GM12801 (cell line): ENCODE data around the gene EMILIN3.

ENCODE experiments used
- CTCF ChIP-seq: IDR thresholded peaks from one replicate; pipeline ENCODE4 v1.5.1; 2011; ENCODE audit warnings: control low read depth; ENCODE audit not compliant: insufficient read length; ENCODE audit errors: extremely low read depth

The EMILIN3 gene

DNA sequence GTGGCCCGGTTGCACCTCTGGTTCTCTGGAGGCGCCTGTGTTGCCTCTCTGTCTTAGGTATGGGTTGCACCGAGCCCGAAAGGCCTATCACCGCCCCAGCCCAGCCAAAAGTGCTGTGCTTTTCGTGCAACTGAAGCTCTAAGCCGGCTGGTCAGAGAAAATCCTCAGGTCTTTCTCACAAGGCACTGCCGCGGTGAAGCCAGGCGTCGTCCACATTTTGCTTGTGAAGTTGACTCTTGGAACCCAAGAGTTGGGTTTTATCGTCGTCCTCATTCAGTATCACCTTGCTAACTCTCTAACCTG lies 726 bp upstream of the EMILIN3 start:
- no peak for TF ChIP-seq CTCF

GRCh38 chr20:41365777-41366545 lies 657 bp downstream of the EMILIN3 start:
- no peak for TF ChIP-seq CTCF

- TF ChIP-seq CTCF = no peak
Measured at GRCh38 chr20:41364967-41365765, 1.5 kb downstream of the EMILIN3 start.

GRCh38 chr20:41364236-41364855 lies 2.3 kb downstream of the EMILIN3 start:
- no peak for TF ChIP-seq CTCF

DNA sequence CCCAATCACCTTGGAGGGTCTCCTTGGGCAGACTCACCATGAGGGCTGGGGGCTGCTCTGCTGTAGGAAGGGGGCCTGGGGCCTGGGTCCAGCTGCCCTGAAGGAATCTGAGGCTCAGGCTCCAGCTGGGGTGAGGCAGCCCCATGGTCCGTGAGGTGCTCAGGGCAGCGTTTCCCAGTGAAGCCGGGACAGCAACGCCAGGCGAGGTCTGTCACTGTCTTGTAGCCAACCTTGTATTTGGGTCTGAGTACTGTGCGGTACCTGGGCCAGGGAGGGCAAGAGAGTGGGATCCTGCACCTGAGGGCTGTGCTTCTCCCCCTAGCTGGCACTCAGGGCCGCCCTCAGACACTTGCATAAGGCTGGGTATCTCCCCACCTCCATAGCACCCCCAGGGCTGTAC lies 3.0 kb downstream of the EMILIN3 start:
- TF ChIP-seq CTCF = no peak

- TF ChIP-seq CTCF = no peak
Measured at GRCh38 chr20:41362748-41363140, 3.9 kb downstream of the EMILIN3 start.
